WERI-Rb-1 (cell line): ENCODE results near the gene ACADL.
"Not testable (repeated sequence)": the region's sequence is repeated elsewhere in the genome, so short reads cannot be mapped to it uniquely, and the experiment has no call there.

Source experiments
- DNase-seq: peaks from one replicate; pipeline ENCODE4 v3.0.0-alpha.2; 2020
- H3K27ac ChIP-seq: fragments of 250-450 bp; sonication (Bioruptor Pico); 2 replicates; pipeline ENCODE4 v1.5.1; 2020; ENCODE audit warnings: mild to moderate bottlenecking, moderate library complexity
- H3K27me3 ChIP-seq: fragments of 250-450 bp; sonication (Bioruptor Pico); 2 replicates; pipeline ENCODE4 v1.5.1; 2021; ENCODE audit warnings: mild to moderate bottlenecking, low read depth, moderate library complexity; ENCODE audit not compliant: insufficient read depth, severe bottlenecking
- H3K36me3 ChIP-seq: fragments of 250-450 bp; sonication (Bioruptor Pico); 2 replicates; pipeline ENCODE4 v1.5.1; 2020; ENCODE audit warnings: mild to moderate bottlenecking, moderate library complexity
- H3K4me3 ChIP-seq: 2 replicates; pipeline ENCODE4 v1.5.1; 2011; ENCODE audit warnings: low read depth, mild to moderate bottlenecking, control low read depth, low read length
- H3K9me3 ChIP-seq: fragments of 250-450 bp; sonication (Bioruptor Pico); 2 replicates; pipeline ENCODE4 v1.5.1; 2021; ENCODE audit warnings: mild to moderate bottlenecking, moderate library complexity; ENCODE audit not compliant: severe bottlenecking
- CTCF ChIP-seq: IDR thresholded peaks from 2 replicates; pipeline ENCODE4 v1.5.1; 2011; ENCODE audit warnings: low read depth, mild to moderate bottlenecking, control low read depth, inconsistent platforms, low read length

ACADL gene

GRCh38 chr2:210180477-210180876 is 44.8 kb downstream of the ACADL start:
- Histone ChIP-seq H3K36me3 (no peaks in the 10 kb centered on the region), H3K27ac (no peak overlapping the region), H3K27me3 (no peaks in the 10 kb centered on the region), H3K9me3 (no peaks in the 10 kb centered on the region), H3K4me3 (no peak overlapping the region)
- TF ChIP-seq CTCF, result no peak
- no peak for DNase-seq

GRCh38 chr2:210179351-210179990 is 45.8 kb downstream of the ACADL start:
- H3K27me3 ChIP-seq, result no peaks in the 10 kb centered on the region
- no peak overlapping the region for H3K4me3 ChIP-seq
- TF ChIP-seq CTCF, result no peak
- no peaks in the 10 kb centered on the region for H3K9me3 ChIP-seq
- H3K36me3 ChIP-seq, result no peaks in the 10 kb centered on the region
- no peak overlapping the region for H3K27ac ChIP-seq
- no peak for DNase-seq

DNA sequence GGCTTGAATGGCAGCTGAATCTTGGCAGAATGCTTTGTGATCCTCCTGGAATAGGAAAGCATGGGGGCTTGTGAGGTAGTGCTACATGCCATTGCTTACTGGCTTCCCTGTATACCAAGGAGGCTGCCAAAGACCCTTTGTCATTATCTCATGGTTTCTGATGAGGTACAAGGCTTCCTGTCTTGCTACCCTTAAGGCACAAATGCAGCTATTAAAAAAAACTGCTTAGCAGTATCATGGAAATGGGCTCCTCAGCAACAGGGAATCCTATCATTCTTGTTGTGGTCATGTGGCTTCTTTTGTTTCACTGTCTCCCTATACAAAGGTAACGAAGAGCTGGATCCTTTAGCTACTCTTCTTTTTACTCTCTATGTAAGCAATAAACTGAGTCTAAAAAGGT is 47.5 kb downstream of the ACADL start:
- TF ChIP-seq CTCF, result no peak
- Histone ChIP-seq H3K9me3 (no peaks in the 10 kb centered on the region), H3K4me3 (no peak overlapping the region), H3K27me3 (no peaks in the 10 kb centered on the region), H3K36me3 (no peaks in the 10 kb centered on the region), H3K27ac (no peak overlapping the region)
- no peak for DNase-seq

DNA sequence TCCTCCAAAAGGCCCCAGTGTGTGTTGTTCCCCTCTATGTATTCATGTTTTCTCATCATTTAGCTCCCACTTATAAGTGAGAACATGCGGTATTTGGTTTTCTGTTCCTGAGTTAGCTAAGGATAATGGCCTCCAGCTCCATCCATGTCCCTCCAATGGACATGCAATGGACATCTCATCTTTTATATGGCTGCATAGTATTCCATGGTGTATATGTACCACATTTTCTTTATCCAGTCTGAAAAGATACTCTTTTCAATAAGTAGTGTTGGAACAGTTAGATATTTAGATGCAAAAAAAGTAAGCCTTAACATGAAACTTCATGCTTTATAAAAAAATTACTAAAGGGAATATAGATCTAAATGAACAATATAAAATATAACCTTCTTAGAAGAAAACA is 48.1 kb downstream of the ACADL start:
- H3K27ac ChIP-seq, H3K27me3 ChIP-seq, DNase-seq, H3K4me3 ChIP-seq, H3K9me3 ChIP-seq, H3K36me3 ChIP-seq: not testable (repeated sequence)

DNA sequence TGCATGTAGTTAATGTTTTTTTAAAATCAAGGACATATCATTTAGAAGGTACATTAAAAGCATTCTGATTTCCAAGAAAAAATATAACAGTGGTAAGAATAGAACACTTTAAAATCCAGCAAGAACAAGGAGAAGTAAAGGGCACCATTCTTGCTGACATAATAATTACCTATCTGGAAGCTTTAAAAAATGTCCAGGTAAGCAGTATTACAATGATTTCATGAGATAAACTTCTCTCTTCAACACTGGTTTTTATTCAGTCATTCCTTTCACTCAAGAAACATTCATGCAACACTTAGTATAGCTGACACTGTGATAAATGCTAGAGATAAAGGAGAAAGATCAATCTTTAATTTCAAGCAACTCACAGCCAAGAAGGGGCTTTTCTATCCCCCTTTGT is 51.2 kb downstream of the ACADL start:
- TF ChIP-seq CTCF, result no peak
- Histone ChIP-seq H3K27ac (no peak overlapping the region), H3K36me3 (0 out of 2 replicates have a peak, but pooled peaks cover 3% of the 10 kb centered on the region), H3K4me3 (no peak overlapping the region), H3K27me3 (no peaks in the 10 kb centered on the region), H3K9me3 (no peaks in the 10 kb centered on the region)
- no peak for DNase-seq

- no peak for TF ChIP-seq CTCF
- peak overlapping the region; percentile 78 for H3K4me3 ChIP-seq
- H3K9me3 ChIP-seq, result no peaks in the 10 kb centered on the region
- no peaks in the 10 kb centered on the region for H3K27me3 ChIP-seq
- no peak for DNase-seq
- peak overlapping the region; percentile 82 for H3K27ac ChIP-seq
- H3K36me3 ChIP-seq, result peaks cover 3% of the 10 kb centered on the region; the same call in 1 of the 2 replicates
Measured at GRCh38 chr2:210172219-210172575, 53.0 kb downstream of the ACADL start.
